HepG2 (cell line): Measurements from ENCODE around the gene ATXN7L3B. TPM values are rescaled to one million over a fixed set of nuclear protein-coding genes. Genes with fewer than 3 reads are reported as not detected.

Source experiments
- ATAC-seq: fragments of 200-7000 bp; cut with Tn5 transposase; 3 replicates; pipeline ENCODE4 v1.9.1; 2020; ENCODE audit warnings: mild to moderate bottlenecking, moderate library complexity
- BruUV-seq: library from RNA; stranded (reverse); fragments of 400-500 nt; replicated peaks from 2 replicates; lab custom pipeline; 2021; lab: Mats Ljungman, UMichigan
- CTCF ChIA-PET: fragments of 300-600 bp; formaldehyde crosslinking; extraction: SDS; loops from one replicate; lab custom pipeline; 2021; ENCODE audit warnings: low total read pairs, inconsistent platforms, low intra/inter-chr PET ratio; lab: Yijun Ruan, JAX
- POLR2A ChIA-PET: fragments of 350-600 bp; sonication (Branson Sonifier 250); formaldehyde crosslinking; loops from one replicate; lab custom pipeline; 2020; ENCODE audit warnings: antibody characterized with exemption, inconsistent platforms; lab: Yijun Ruan, JAX
- DNase-seq: peaks from one replicate; pipeline ENCODE4 v3.0.0-alpha.2; 2015; ENCODE audit warnings: low spot score
- FAIRE-seq: peaks from 3 replicates; lab custom pipeline; 2011; peaks lifted over from hg19 to GRCh38; lab: Jason Lieb, UNC
- H2AFZ ChIP-seq: one replicate; pipeline ENCODE4 v1.6.1; 2011; ENCODE audit warnings: low read length, inconsistent platforms
- H3K27ac ChIP-seq: fragments of 300-600 bp; 3 replicates; pipeline ENCODE4 v1.8.0; 2011; ENCODE audit warnings: mixed run types, mild to moderate bottlenecking, mixed read lengths, low read length, inconsistent platforms; ENCODE audit not compliant: insufficient read depth; ENCODE audit errors: extremely low read length
- H3K27me3 ChIP-seq, 2 experiments: fragments of 200-600 bp in 1 of 2; 2 replicates in 1 of 2; 3 replicates in 1 of 2; pipeline versions ENCODE4 v1.6.0 to v1.8.0; 2011; ENCODE audit warnings: low read length in 2 of 2, mild to moderate bottlenecking in 2 of 2, moderate library complexity in 2 of 2, inconsistent platforms in 1 of 2; ENCODE audit not compliant: insufficient read depth in 2 of 2, control insufficient read depth in 1 of 2
- H3K36me3 ChIP-seq, 2 experiments: fragments of 200-600 bp in 1 of 2; replicated peaks in 1 of 2; 2 replicates in 1 of 2; 3 replicates in 1 of 2; pipeline versions ENCODE4 v1.5.1 to v1.8.0; 2011; ENCODE audit warnings: low read length in 2 of 2, inconsistent platforms in 1 of 2; ENCODE audit not compliant: insufficient read depth in 2 of 2, control insufficient read depth in 1 of 2
- H3K4me1 ChIP-seq: 2 replicates; pipeline ENCODE4 v1.5.1; 2012; ENCODE audit warnings: low read length, inconsistent platforms; ENCODE audit not compliant: insufficient read depth
- H3K4me2 ChIP-seq: 2 replicates; pipeline ENCODE4 v1.6.0; 2011; ENCODE audit warnings: low read depth, low read length, inconsistent platforms
- H3K4me3 ChIP-seq, 3 experiments: fragments of 200-600 bp in 1 of 3; sonication (generic), shearing (Covaris generic) in 1 of 3; replicated peaks in 1 of 3; 2 replicates each; pipeline ENCODE4 v1.5.1; 2011 to 2016; ENCODE audit warnings: low read length in 3 of 3, inconsistent platforms in 2 of 3, low read depth in 2 of 3, mild to moderate bottlenecking in 2 of 3, control low read depth in 1 of 3, mixed read lengths in 1 of 3; ENCODE audit not compliant: insufficient read depth in 1 of 3
- H3K79me2 ChIP-seq: one replicate; pipeline ENCODE4 v1.6.1; 2011; ENCODE audit warnings: low read length, inconsistent platforms; ENCODE audit not compliant: insufficient read depth
- H3K9ac ChIP-seq: 2 replicates; pipeline ENCODE4 v1.6.0; 2011; ENCODE audit warnings: mild to moderate bottlenecking, low read depth, low read length, inconsistent platforms; ENCODE audit not compliant: insufficient read depth
- H3K9me3 ChIP-seq: 2 replicates; pipeline ENCODE4 v1.5.1; 2012; ENCODE audit warnings: mild to moderate bottlenecking, low read length
- H4K20me1 ChIP-seq: 2 replicates; pipeline ENCODE4 v1.6.0; 2011; ENCODE audit warnings: inconsistent platforms, mild to moderate bottlenecking, low read length, moderate library complexity; ENCODE audit not compliant: insufficient read depth
- ATRX ChIP-seq: sonication (generic); formaldehyde crosslinking; IDR thresholded peaks from 2 replicates; pipeline ENCODE4 v1.4.0; 2020; ENCODE audit warnings: missing genetic modification reagents, borderline replicate concordance
- MIER2 ChIP-seq: IDR thresholded peaks from 2 replicates; pipeline ENCODE4 v1.6.1; 2016; ENCODE audit warnings: missing biosample characterization, missing genetic modification reagents
- MTF1 ChIP-seq: sonication (generic); formaldehyde crosslinking; IDR thresholded peaks from 2 replicates; pipeline ENCODE4 v1.5.0; 2020; ENCODE audit warnings: missing genetic modification reagents
- NFIC ChIP-seq: IDR thresholded peaks from 2 replicates; pipeline ENCODE4 v1.6.1; 2012; ENCODE audit warnings: mild to moderate bottlenecking, low read length, inconsistent platforms
- PAWR ChIP-seq: sonication (generic); formaldehyde crosslinking; IDR thresholded peaks from 2 replicates; pipeline ENCODE4 v1.4.0; 2020; ENCODE audit warnings: missing genetic modification reagents, mild to moderate bottlenecking, borderline replicate concordance
- REPIN1 ChIP-seq: sonication (generic); formaldehyde crosslinking; IDR thresholded peaks from 2 replicates; pipeline ENCODE4 v1.8.0; 2022; ENCODE audit warnings: missing genetic modification reagents, low read depth, mild to moderate bottlenecking, borderline replicate concordance
- SAP130 ChIP-seq: IDR thresholded peaks from 2 replicates; pipeline ENCODE4 v1.6.1; 2016; ENCODE audit warnings: low read depth
- SKI ChIP-seq: fragments of 450-650 bp; IDR thresholded peaks from one replicate; pipeline ENCODE4 v1.6.1; 2018; ENCODE audit warnings: mild to moderate bottlenecking; ENCODE audit not compliant: partially characterized antibody
- ZBTB1 ChIP-seq: sonication (generic); formaldehyde crosslinking; IDR thresholded peaks from 2 replicates; pipeline ENCODE4 v1.4.0; 2020; ENCODE audit warnings: missing genetic modification reagents, borderline replicate concordance
- ZFP62 ChIP-seq: sonication (generic); formaldehyde crosslinking; IDR thresholded peaks from 2 replicates; pipeline ENCODE4 v1.4.0; 2020; ENCODE audit warnings: missing genetic modification reagents
- ZMYM2 ChIP-seq: sonication (generic); formaldehyde crosslinking; IDR thresholded peaks from 2 replicates; pipeline ENCODE4 v1.8.0; 2022; ENCODE audit warnings: mild to moderate bottlenecking, missing genetic modification reagents
- ZNF337 ChIP-seq: sonication (generic); formaldehyde crosslinking; IDR thresholded peaks from 2 replicates; pipeline ENCODE4 v1.5.1; 2020; ENCODE audit warnings: missing genetic modification reagents, low read depth, mild to moderate bottlenecking, borderline replicate concordance
- ZNF572 ChIP-seq: sonication (generic); formaldehyde crosslinking; IDR thresholded peaks from 2 replicates; pipeline ENCODE4 v1.5.1; 2020; ENCODE audit warnings: mild to moderate bottlenecking, missing genetic modification reagents
- WGBS: methylation state at CpG from one replicate; pipeline ENCODE4 v1.1.6; 2017; ENCODE audit warnings: low lambda C conversion rate; 5-methylcytosine and 5-hydroxymethylcytosine counted together
- in situ Hi-C: cut with HindIII; loops from 2 replicates; pipeline ENCODE4 v1.10.0; 2017; ENCODE audit warnings: low pct_unique_long_range_greater_than_20kb; ENCODE audit not compliant: extremely low pct_ligation_motif_present
- intact Hi-C: fragments of 100-400 bp; cut with micrococcal nuclease; formaldehyde crosslinking; loops from one replicate; pipeline ENCODE4 v1.10.0; 2022; ENCODE audit not compliant: unreplicated experiment
- polyA plus RNA-seq, 8 experiments: library from polyadenylated mRNA; depleted of rRNA in 3 of 8; stranded (reverse) in 7 of 8; unstranded in 1 of 8; fragments of >200 nt; fragmentation: Illumina TruSeq in 4 of 8; extraction: Trizol in 4 of 8; gene quantifications; 2 replicates each; pipeline versions ENCODE4 v1.2.1 to v1.2.3, GENCODE V29; 2011 to 2016; ENCODE audit warnings: low read depth in 4 of 8, missing spikeins in 1 of 8, mixed read lengths in 1 of 8; ENCODE audit not compliant: insufficient read depth in 1 of 8
- total RNA-seq, 5 experiments: library from RNA; depleted of rRNA; stranded (reverse); fragments of >200 nt; fragmentation: Illumina TruSeq; extraction: Trizol; gene quantifications; 2 replicates each; pipeline ENCODE4 v1.2.3, GENCODE V29; 2016; ENCODE audit warnings: low read depth in 1 of 5
- TF ChIP-seq, protein P1 (sequence below): sonication (generic); formaldehyde crosslinking; IDR thresholded peaks from 2 replicates; pipeline ENCODE4 v1.4.0; 2020; ENCODE audit warnings: mild to moderate bottlenecking, missing genetic modification reagents
- TF ChIP-seq, protein P2 (sequence below): sonication (generic); formaldehyde crosslinking; IDR thresholded peaks from 2 replicates; pipeline ENCODE4 v1.4.0; 2020; ENCODE audit warnings: mild to moderate bottlenecking, low read depth, missing genetic modification reagents
- TF ChIP-seq, protein P3 (sequence below): sonication (generic); formaldehyde crosslinking; IDR thresholded peaks from 2 replicates; pipeline ENCODE4 v1.4.0; 2020; ENCODE audit warnings: missing genetic modification reagents

ATXN7L3B gene
- total and polyA plus RNA-seq, 2 of the 13 experiments (the other 11 are each of a cell fraction or from before 2014, with no cell fraction given): 20.1 to 23.8 TPM

GRCh38 chr12:74514098-74514872 is 23.4 kb upstream of the ATXN7L3B start (continued):
- TF ChIP-seq ZBTB1 (CRISPR knock-in tag) (no peak), SAP130 (CRISPR knock-in tag) (no peak), ZMYM2 (CRISPR knock-in tag) (no peak)

- FAIRE-seq (no peak), DNase-seq (no peak), ATAC-seq (no peak)
- H3K27me3 ChIP-seq: no peaks in the 10 kb centered on the region
- no peaks in the 10 kb centered on the region for H3K79me2 ChIP-seq
- no peaks in the 10 kb centered on the region for H3K9me3 ChIP-seq
- no peak overlapping the region for H3K9ac ChIP-seq
- H3K4me2 ChIP-seq: no peak overlapping the region
- POLR2A ChIA-PET: no interaction called here
- H3K4me3 ChIP-seq: no peak overlapping the region
- H3K27ac ChIP-seq: no peak overlapping the region
- CTCF ChIA-PET: no interaction called here
- in situ Hi-C loops (no loop called here), intact Hi-C loops (no loop called here)
- no peaks in the 10 kb centered on the region for H4K20me1 ChIP-seq
- H2AFZ ChIP-seq: no peak overlapping the region
- no peaks in the 10 kb centered on the region for H3K36me3 ChIP-seq
- no TSS peak for BruUV-seq
- 3% methylated on average over 2 of the region's 2 CpGs for WGBS
- peaks cover 5% of the 10 kb centered on the region; the same call in 1 of the 2 replicates for H3K4me1 ChIP-seq
- no peak for TF ChIP-seq ZFP62
- no peak for TF ChIP-seq SKI
- TF ChIP-seq, protein P1, sequence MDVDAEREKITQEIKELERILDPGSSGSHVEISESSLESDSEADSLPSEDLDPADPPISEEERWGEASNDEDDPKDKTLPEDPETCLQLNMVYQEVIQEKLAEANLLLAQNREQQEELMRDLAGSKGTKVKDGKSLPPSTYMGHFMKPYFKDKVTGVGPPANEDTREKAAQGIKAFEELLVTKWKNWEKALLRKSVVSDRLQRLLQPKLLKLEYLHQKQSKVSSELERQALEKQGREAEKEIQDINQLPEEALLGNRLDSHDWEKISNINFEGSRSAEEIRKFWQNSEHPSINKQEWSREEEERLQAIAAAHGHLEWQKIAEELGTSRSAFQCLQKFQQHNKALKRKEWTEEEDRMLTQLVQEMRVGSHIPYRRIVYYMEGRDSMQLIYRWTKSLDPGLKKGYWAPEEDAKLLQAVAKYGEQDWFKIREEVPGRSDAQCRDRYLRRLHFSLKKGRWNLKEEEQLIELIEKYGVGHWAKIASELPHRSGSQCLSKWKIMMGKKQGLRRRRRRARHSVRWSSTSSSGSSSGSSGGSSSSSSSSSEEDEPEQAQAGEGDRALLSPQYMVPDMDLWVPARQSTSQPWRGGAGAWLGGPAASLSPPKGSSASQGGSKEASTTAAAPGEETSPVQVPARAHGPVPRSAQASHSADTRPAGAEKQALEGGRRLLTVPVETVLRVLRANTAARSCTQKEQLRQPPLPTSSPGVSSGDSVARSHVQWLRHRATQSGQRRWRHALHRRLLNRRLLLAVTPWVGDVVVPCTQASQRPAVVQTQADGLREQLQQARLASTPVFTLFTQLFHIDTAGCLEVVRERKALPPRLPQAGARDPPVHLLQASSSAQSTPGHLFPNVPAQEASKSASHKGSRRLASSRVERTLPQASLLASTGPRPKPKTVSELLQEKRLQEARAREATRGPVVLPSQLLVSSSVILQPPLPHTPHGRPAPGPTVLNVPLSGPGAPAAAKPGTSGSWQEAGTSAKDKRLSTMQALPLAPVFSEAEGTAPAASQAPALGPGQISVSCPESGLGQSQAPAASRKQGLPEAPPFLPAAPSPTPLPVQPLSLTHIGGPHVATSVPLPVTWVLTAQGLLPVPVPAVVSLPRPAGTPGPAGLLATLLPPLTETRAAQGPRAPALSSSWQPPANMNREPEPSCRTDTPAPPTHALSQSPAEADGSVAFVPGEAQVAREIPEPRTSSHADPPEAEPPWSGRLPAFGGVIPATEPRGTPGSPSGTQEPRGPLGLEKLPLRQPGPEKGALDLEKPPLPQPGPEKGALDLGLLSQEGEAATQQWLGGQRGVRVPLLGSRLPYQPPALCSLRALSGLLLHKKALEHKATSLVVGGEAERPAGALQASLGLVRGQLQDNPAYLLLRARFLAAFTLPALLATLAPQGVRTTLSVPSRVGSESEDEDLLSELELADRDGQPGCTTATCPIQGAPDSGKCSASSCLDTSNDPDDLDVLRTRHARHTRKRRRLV (CRISPR knock-in tag): no peak
- TF ChIP-seq NFIC: no peak
- TF ChIP-seq MTF1 (CRISPR knock-in tag): no peak
- no peak for TF ChIP-seq REPIN1 (CRISPR knock-in tag)
- no peak for TF ChIP-seq ATRX (CRISPR knock-in tag)
- TF ChIP-seq ZNF572: no peak
- TF ChIP-seq PAWR (CRISPR knock-in tag): no peak
- no peak for TF ChIP-seq ZNF337 (CRISPR knock-in tag)
- TF ChIP-seq, protein P2, sequence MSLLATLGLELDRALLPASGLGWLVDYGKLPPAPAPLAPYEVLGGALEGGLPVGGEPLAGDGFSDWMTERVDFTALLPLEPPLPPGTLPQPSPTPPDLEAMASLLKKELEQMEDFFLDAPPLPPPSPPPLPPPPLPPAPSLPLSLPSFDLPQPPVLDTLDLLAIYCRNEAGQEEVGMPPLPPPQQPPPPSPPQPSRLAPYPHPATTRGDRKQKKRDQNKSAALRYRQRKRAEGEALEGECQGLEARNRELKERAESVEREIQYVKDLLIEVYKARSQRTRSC (CRISPR knock-in tag): no peak
- TF ChIP-seq MIER2: no peak
- TF ChIP-seq, protein P3, sequence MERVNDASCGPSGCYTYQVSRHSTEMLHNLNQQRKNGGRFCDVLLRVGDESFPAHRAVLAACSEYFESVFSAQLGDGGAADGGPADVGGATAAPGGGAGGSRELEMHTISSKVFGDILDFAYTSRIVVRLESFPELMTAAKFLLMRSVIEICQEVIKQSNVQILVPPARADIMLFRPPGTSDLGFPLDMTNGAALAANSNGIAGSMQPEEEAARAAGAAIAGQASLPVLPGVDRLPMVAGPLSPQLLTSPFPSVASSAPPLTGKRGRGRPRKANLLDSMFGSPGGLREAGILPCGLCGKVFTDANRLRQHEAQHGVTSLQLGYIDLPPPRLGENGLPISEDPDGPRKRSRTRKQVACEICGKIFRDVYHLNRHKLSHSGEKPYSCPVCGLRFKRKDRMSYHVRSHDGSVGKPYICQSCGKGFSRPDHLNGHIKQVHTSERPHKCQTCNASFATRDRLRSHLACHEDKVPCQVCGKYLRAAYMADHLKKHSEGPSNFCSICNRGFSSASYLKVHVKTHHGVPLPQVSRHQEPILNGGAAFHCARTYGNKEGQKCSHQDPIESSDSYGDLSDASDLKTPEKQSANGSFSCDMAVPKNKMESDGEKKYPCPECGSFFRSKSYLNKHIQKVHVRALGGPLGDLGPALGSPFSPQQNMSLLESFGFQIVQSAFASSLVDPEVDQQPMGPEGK (CRISPR knock-in tag): no peak
These were observed 21.8 kb upstream of the ATXN7L3B start for GRCh38 chr12:74515849-74516248.
